Stomach (tissue), 9 donors: ENCODE data around the gene SHISAL1. TPM values are rescaled to one million over a fixed set of nuclear protein-coding genes. Genes with fewer than 3 reads are reported as not detected.

Source experiments
- DNase-seq, 2 donors: peaks; one replicate each; pipeline versions ENCODE4 v3.0.0 to v3.0.0-alpha.2; 2013 to 2019
- H3K27ac ChIP-seq, 5 donors: fragments of 200-600 bp in 4 of 5; sonication (generic) in 4 of 5; one replicate each; pipeline ENCODE4 v1.5.1; 2013 to 2019; ENCODE audit warnings: mild to moderate bottlenecking in 1 of 5, moderate library complexity in 1 of 5
- H3K27me3 ChIP-seq, 3 donors: fragments of 200-600 bp; sonication (generic); one replicate each; pipeline ENCODE4 v1.5.1; 2017 to 2019; ENCODE audit warnings: mixed run types in 1 of 3
- H3K36me3 ChIP-seq, 4 donors: fragments of 200-600 bp; sonication (generic); 1 replicate in 3 of 4; 2 replicates in 1 of 4; pipeline ENCODE4 v1.5.1; 2016 to 2019
- H3K4me1 ChIP-seq, 4 donors: fragments of 200-600 bp; sonication (generic); one replicate each; pipeline ENCODE4 v1.5.1; 2016 to 2019
- H3K4me3 ChIP-seq, 4 donors: fragments of 200-600 bp; sonication (generic) in 3 of 4; one replicate each; pipeline ENCODE4 v1.5.1; 2016 to 2019; ENCODE audit warnings: mild to moderate bottlenecking in 1 of 4
- H3K9me3 ChIP-seq, 4 donors: fragments of 200-600 bp; sonication (generic); one replicate each; pipeline ENCODE4 v1.5.1; 2016 to 2019
- CTCF ChIP-seq, 7 experiments: fragments of 450-650 bp in 4 of 7; fragments of 200-600 bp in 3 of 7; sonication (generic) in 3 of 7; IDR thresholded peaks; one replicate each; pipeline ENCODE4 v1.5.1; 2016 to 2019; ENCODE audit warnings: antibody characterized with exemption in 7 of 7, control low read depth in 2 of 7, mild to moderate bottlenecking in 1 of 7
- EP300 ChIP-seq: sonication (generic); formaldehyde crosslinking; IDR thresholded peaks from one replicate; pipeline ENCODE4 v1.6.1; 2017; ENCODE audit warnings: antibody characterized with exemption
- POLR2A ChIP-seq, 4 donors: fragments of 450-650 bp; IDR thresholded peaks; one replicate each; pipeline ENCODE4 v1.6.1; 2016; ENCODE audit warnings: antibody characterized with exemption in 4 of 4, control low read depth in 2 of 4, mild to moderate bottlenecking in 1 of 4, moderate library complexity in 1 of 4
- POLR2AphosphoS5 ChIP-seq, 3 donors: sonication (generic); formaldehyde crosslinking; IDR thresholded peaks; one replicate each; pipeline ENCODE4 v1.6.1; 2016; ENCODE audit warnings: antibody characterized with exemption in 3 of 3
- WGBS, 5 donors: extraction: QIAGEN DNeasy Blood & Tissue Kit in 3 of 5; methylation state at CpG; one replicate each; pipeline versions ENCODE4 v1.1.5 to v1.1.7; 2013 to 2018; 5-methylcytosine and 5-hydroxymethylcytosine counted together
- intact Hi-C: fragments of 100-400 bp; cut with DNase I; formaldehyde crosslinking; loops from one replicate; pipeline ENCODE4 v1.15.1; 2023; ENCODE audit warnings: low total_unique reads
- polyA plus RNA-seq, 3 donors: library from polyadenylated mRNA; stranded (reverse); fragments of 200-250 nt; gene quantifications; one replicate each; pipeline ENCODE4 v1.2.3, GENCODE V29; 2013
- total RNA-seq, 5 donors: library from RNA; depleted of rRNA; stranded (reverse); fragments of >200 nt; gene quantifications; one replicate each; pipeline versions ENCODE4 v1.1.0 to v1.2.3, GENCODE V29; 2014 to 2016
- donor health status: healthy with polysubstance abuse.
- donor health status: Bipolar disorder and iron deficiency.
- donor health status: healthy.

Gene SHISAL1
- total and polyA plus RNA-seq, 8 donors, result 0.43 to 19.3 (median 1.2) TPM

DNA sequence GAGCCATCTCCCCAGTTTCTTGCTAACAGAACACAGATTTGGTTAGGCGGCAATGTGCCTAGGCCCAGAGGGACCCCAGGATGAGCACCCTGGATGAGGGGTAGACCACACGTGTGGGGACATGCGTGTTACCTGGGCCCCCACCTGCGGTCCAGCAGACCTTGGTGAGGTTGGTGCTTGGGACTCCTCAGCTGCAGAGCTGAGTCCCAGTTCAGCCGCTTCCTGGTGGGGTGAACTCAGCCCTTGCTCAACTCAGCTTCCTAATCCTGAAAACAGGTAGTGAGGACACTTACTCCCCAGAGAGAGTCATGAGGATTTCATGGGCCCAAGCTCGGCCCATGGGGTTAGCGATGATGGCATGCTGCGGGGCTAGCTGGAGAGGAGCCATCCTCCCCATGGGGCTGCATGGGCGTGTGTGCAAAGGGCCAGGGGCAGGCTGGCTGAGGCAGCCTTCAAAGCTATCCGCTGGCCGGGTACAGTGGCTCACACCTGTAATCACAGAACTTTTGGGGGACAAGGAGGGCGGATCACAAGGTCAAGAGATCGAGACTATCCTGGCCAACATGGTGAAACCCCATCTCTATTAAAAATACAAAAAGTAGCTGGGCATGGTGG is 46.9 kb upstream of the SHISAL1 start:
- Histone ChIP-seq H3K36me3 (no peaks in the 10 kb centered on the region), H3K9me3 (no peaks in the 10 kb centered on the region), H3K27ac (peak overlapping the region in 4 of 5 donors; percentile 73 to 86 (median 78)), H3K4me3 (no peak overlapping the region), H3K27me3 (no peaks in the 10 kb centered on the region), H3K4me1 (peaks cover 38 to 67% (median 55%) of the 10 kb centered on the region in 4 donors)
- intact Hi-C loops, result no loop called here
- WGBS, 5 donors, result 78 to 93% (median 88%) methylated on average over 7 to 13 of the region's 13 CpGs
- TF ChIP-seq CTCF (IDR thresholded peaks at IDR 0.05) (no peak), EP300 (no peak), POLR2AphosphoS5 (IDR thresholded peaks at IDR 0.05) (no peak), POLR2A (IDR thresholded peaks at IDR 0.05) (no peak)
- no peak for DNase-seq

GRCh38 chr22:44358709-44359440 is 46.1 kb upstream of the SHISAL1 start:
- no peaks in the 10 kb centered on the region for H3K36me3 ChIP-seq
- 81 to 89% (median 82%) methylated on average over 17 of the region's 17 CpGs for WGBS, 5 donors
- H3K9me3 ChIP-seq, result no peaks in the 10 kb centered on the region
- H3K4me1 ChIP-seq, result peaks cover 33 to 61% (median 49%) of the 10 kb centered on the region in 4 donors
- intact Hi-C loops, result no loop called here
- no peak overlapping the region for H3K4me3 ChIP-seq
- no peak for DNase-seq
- no peaks in the 10 kb centered on the region for H3K27me3 ChIP-seq
- peak overlapping the region in 4 of 5 donors; percentile 26 to 86 (median 64) for H3K27ac ChIP-seq
- no peak for TF ChIP-seq POLR2AphosphoS5 (IDR thresholded peaks at IDR 0.05)
- TF ChIP-seq POLR2A (IDR thresholded peaks at IDR 0.05), result no peak
- no peak for TF ChIP-seq CTCF (IDR thresholded peaks at IDR 0.05)
- no peak for TF ChIP-seq EP300

GRCh38 chr22:44357966-44358465 is 45.3 kb upstream of the SHISAL1 start:
- peak in 1 of 2 donors; percentile 81 for DNase-seq
- H3K9me3 ChIP-seq, result no peaks in the 10 kb centered on the region
- H3K27me3 ChIP-seq, result peaks cover 0 to 5% (median 0%) of the 10 kb centered on the region in 3 donors
- H3K27ac ChIP-seq, result peak overlapping the region; percentile 11 to 86 (median 49)
- intact Hi-C loops, result no loop called here
- no peak for TF ChIP-seq POLR2A (IDR thresholded peaks at IDR 0.05)
- peak in 2 of 3 donors; percentile 56 to 70 for TF ChIP-seq POLR2AphosphoS5 (IDR thresholded peaks at IDR 0.05)
- TF ChIP-seq EP300, result no peak
- TF ChIP-seq CTCF (IDR thresholded peaks at IDR 0.05), result no peak
- H3K4me1 ChIP-seq, result peaks cover 26 to 52% (median 40%) of the 10 kb centered on the region in 4 donors
- no peak overlapping the region for H3K4me3 ChIP-seq
- no peaks in the 10 kb centered on the region for H3K36me3 ChIP-seq
- 35 to 47% (median 44%) methylated on average over 19 of the region's 19 CpGs for WGBS, 5 donors

DNA sequence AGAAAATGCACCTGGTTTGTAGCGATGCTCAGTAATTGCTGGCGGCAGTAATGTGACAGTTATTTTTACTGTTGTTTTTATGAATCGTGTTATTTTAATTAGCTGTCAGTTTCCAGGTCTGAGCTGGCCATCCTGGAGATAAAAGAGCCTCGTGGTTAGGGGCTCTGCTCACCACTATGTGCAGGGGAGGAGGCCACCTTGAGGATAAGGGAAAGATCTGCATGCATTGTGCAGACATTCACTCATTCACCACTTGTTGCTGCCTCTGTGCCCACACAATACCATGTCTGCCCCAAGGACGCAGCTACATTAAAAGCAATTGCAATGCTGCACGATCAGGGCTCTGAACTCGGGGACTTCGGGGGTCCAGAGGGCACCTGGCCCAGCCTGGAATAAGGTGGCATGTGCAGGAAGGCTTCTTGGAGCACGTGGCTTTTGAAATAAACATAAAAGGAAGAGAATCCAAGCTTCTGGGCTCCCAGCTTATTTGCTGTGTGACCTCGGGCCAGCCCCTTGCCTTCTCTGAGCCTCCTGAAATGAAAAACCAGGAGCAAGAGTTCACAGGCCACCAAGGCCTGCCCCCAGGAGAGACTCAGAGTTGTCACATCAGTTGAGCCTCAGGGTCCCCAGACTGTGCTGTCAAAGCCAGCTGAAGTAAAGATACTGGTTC is 44.7 kb upstream of the SHISAL1 start:
- Histone ChIP-seq H3K27ac (peak overlapping the region; percentile 11 to 86 (median 49)), H3K4me1 (peaks cover 23 to 47% (median 35%) of the 10 kb centered on the region in 4 donors), H3K9me3 (no peaks in the 10 kb centered on the region), H3K36me3 (no peaks in the 10 kb centered on the region), H3K4me3 (no peak overlapping the region), H3K27me3 (peaks cover 0 to 11% (median 0%) of the 10 kb centered on the region in 3 donors)
- no peak for DNase-seq
- WGBS, 5 donors, result 55 to 73% (median 65%) methylated on average over 10 of the region's 10 CpGs
- TF ChIP-seq EP300, result no peak
- TF ChIP-seq CTCF (IDR thresholded peaks at IDR 0.05), result no peak
- no peak for TF ChIP-seq POLR2A (IDR thresholded peaks at IDR 0.05)
- no peak for TF ChIP-seq POLR2AphosphoS5 (IDR thresholded peaks at IDR 0.05)
- intact Hi-C loops, result no loop called here
